Cerebellar cortex (tissue), 1 donor: ENCODE data around the gene LARP6.
"Not testable (repeated sequence)": the region's sequence is repeated elsewhere in the genome, so short reads cannot be mapped to it uniquely, and the experiment has no call there.

Experiments
- DNase-seq: peaks from one replicate; pipeline ENCODE4 v3.0.0-alpha.2; 2015; ENCODE audit warnings: low spot score

LARP6 gene

DNA sequence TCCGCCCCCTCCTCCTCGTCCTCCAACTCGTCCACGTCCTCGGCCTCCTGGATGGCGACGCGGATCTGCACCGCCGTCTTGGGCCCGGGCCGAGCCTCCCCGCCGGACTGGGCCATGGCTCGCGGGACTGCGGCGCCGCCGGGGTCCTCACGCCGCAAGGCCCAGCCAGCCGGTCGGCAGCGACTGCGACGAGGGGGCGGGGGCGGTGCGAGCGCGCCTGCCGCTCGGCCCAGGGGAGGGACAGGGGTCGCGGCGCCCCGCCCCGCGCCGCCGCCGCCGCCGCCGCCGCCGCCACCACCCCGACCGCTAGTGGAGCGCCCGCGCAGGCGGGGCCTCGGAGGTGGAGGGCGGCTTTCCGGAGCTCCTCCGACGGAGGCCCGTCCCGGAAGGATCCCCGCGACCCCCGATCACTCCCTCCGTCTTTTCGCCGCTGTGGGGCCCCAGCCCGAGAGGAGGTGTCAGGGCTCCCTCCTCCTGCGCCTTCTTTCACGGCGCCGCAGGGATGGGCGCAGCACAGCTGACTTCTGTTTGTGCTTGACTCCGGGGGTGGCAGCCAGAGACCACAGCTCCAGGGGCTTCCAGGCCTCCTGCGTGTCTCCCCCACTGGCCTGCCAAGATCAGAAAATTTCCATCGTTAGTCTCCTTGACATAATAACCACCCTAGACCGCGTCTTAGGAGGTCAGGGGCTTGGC, at the start of gene LARP6:
Gene LARP6 (minus strand): TSS at position 185 of the 693 bp plus-strand sequence. CDS start 69 bp downstream, at position 116.
- DNase-seq = peak; percentile 21

DNA sequence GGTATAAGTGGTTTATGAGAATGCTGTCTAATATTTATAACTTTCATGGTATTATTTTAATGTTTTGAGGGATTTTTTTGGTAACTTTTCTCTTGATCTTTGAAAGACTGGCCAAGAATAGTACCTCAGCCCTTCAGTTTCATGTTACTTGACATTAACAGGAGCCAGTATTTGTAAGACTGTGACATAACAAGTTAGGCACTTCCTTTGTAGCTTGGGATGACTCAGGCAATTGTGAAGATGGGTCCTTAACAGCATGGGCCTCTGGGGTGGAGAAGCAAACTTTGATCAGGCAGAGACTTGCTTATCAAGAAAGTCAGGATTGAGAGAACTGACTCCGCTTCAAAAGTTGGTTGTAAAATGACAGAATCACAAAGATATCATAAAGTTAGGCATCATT, 48.1 kb upstream of the LARP6 start:
- DNase-seq = no peak

GRCh38 chr15:70892912-70893560, 39.1 kb upstream of the LARP6 start:
- peak; percentile 89 for DNase-seq

DNA sequence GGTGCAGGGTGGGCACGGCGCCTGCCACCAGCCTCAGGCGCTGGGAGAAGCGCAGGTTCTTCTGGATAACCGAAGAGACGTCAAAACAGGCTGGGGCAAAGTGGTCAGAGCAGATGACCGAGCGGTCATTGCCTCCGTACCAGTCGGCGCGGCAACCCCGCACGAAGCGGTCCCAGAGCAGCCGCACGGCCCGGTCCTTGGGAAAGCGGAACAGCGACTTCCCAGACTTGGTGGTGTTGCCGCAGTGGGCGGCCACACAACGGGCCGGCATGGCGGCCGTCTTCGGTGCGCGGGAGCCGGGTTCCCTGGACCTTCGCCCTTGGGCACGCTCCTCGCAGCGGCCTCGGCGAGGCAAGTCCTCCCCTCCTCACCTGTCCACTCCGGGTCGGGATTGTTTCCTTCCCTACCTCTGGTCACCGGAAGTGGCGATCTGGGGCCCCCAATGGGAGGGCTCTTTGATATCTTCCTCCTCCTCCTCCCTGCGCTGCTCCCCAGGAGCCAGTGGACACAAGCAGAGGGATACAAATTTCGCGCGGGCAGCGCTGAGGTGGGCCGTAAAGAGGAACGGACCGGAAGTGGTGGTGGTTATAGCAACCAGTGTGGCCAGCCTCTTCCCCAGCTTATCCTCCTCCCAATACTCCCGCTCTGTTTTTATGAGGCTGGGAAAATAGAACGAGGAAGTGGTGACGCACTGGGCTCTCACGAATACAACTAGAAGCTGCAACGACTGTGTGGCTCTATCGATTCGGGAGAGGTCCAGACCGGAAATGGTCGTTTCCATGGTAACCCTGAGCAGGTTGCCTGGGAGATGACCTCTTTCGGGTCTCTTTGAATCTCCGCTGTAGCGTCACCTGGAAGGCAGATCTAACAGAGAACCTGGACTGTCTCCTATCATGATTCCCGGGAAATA, 38.3 kb upstream of the LARP6 start, which contains the start of the genes LRRC49 and THAP10:
Gene LRRC49 (plus strand): TSS at position 825 of the 910 bp plus-strand sequence. CDS start 69 bp downstream, at position 894.
Gene THAP10 (minus strand): TSS at position 432 of the 910 bp plus-strand sequence. CDS start 161 bp downstream, at position 271.
- peak; percentile 98 for DNase-seq

- DNase-seq = no peak
These were observed 28.4 kb upstream of the LARP6 start for GRCh38 chr15:70882361-70882760.

DNA sequence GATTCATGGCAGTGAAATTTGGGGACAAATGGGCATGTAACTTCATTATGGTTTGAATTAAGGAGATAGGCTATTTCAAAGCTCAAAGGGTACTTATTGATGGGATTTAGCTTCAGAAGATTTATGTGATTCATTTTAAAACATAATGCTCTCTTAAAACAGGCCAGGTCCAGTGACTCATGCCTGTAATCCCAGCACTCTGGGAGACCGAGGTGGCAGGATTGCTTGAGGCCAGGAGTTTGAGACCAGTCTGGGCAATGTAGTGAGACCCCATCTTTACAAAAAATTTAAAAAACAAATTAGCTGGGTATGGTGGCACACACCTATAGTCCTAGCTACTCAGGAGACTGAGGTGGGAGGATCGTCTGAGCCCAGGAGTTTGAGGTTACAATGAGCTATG, 26.8 kb upstream of the LARP6 start:
- DNase-seq = no peak

GRCh38 chr15:70879401-70879800, 25.4 kb upstream of the LARP6 start:
- DNase-seq = no peak

GRCh38 chr15:70876683-70877082, 22.7 kb upstream of the LARP6 start:
- no peak for DNase-seq

- DNase-seq = no peak
These were observed 22.1 kb upstream of the LARP6 start for GRCh38 chr15:70876011-70876410.

DNA sequence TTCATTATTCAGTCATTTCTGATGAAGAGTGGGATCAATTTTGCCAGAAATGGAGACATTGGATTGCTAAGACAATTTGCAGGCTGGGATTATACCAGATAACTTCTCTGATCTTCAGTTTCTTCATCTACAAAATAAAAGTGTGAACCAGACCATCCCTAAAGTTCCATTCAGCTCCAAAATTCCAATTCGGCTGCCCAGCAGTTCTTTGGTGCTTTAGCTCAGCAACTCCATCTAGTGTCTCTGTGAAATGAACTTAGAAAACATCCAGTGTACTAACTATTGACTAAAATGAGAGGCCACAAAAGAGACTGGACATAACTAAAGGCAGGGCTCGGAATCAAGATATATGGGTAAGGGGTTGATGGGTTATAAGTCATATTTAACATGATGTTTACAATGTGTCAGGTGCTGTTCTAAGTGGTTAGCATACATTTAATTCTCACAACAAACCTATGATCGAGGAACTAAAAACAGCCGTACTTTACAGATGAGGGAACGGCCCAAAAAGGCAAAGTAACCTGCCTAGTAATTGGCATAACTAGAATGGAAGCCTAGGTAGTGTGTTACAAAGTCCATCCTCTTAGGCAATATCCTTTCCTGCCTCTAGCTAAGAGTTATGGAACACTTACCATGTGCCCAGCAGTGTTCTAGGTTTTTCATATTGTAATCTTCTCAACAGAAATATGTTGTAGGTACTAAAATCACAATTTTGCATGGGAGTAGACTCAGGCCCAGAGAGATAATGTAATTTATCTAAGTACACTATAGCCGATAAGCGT, 21.2 kb upstream of the LARP6 start:
- peak; percentile 48 for DNase-seq

GRCh38 chr15:70873232-70874054, 19.5 kb upstream of the LARP6 start:
- DNase-seq = no peak

GRCh38 chr15:70871490-70871889, 17.5 kb upstream of the LARP6 start:
- DNase-seq = not testable (repeated sequence)

GRCh38 chr15:70870051-70870450, 16.1 kb upstream of the LARP6 start:
- no peak for DNase-seq

DNA sequence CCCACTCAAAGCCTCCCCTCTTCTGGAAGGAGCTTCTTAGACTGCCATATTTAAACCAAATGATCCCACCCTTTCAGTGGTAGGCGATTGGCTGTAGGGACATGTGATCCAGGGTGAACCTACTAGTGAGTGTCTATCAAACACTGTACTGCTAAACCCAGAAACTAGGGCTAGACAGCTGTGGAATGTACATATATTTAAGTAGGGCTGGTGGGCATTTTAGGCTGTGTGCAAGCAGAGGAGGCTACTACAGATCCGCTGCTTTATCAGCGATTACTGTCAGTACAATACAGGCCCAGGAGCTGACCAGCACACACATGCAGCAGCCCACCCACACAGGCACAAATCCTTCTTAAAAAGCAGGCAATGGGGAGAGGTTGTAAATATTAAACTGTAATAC, 15.4 kb upstream of the LARP6 start:
- DNase-seq = no peak

- no peak for DNase-seq
These were observed 14.0 kb upstream of the LARP6 start for GRCh38 chr15:70867911-70868467.

DNA sequence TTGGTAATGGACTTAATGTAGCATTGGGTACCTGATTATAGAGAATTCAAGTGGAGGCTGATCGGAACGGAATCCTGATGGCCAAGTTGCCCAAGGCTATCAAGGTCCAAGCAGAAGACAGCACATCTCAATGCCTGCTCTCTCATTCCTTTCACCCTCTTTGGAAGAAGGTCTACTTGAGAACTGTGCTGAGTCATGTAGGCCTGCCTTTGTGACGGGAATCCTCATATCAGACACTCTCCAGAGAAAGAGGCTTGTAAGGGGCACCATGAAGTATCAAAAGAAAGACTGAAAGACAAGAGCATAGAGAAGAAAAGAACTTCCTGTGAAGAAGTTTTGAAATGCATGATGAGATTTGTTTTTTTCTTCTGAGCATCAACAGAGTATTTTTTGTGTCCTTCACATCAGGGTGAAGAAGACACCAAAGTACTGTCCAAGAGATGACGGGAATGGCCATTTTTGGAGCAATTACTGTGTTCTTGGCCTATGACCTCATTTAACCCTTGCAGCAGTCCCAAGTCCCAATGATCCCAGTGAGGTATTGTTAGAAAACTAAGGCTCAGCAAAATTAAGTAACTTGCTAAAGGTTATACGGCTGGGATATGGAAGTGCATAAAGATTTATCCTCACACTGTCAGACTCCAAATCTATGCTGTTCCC, 13.2 kb upstream of the LARP6 start:
- DNase-seq = no peak

GRCh38 chr15:70863450-70864218, 9.7 kb upstream of the LARP6 start:
- no peak for DNase-seq

GRCh38 chr15:70859998-70860397, 6.0 kb upstream of the LARP6 start:
- DNase-seq = no peak

GRCh38 chr15:70859322-70859908, 5.5 kb upstream of the LARP6 start:
- no peak for DNase-seq
